Measurements from ENCODE around the gene LPAR1. TPM values are rescaled to one million over a fixed set of nuclear protein-coding genes. Genes with fewer than 3 reads are reported as not detected.
"Not testable (repeated sequence)": the region's sequence is repeated elsewhere in the genome, so short reads cannot be mapped to it uniquely, and the experiment has no call there.

LPAR1 gene, protein sequence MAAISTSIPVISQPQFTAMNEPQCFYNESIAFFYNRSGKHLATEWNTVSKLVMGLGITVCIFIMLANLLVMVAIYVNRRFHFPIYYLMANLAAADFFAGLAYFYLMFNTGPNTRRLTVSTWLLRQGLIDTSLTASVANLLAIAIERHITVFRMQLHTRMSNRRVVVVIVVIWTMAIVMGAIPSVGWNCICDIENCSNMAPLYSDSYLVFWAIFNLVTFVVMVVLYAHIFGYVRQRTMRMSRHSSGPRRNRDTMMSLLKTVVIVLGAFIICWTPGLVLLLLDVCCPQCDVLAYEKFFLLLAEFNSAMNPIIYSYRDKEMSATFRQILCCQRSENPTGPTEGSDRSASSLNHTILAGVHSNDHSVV
- total RNA-seq, result not detected

DNA sequence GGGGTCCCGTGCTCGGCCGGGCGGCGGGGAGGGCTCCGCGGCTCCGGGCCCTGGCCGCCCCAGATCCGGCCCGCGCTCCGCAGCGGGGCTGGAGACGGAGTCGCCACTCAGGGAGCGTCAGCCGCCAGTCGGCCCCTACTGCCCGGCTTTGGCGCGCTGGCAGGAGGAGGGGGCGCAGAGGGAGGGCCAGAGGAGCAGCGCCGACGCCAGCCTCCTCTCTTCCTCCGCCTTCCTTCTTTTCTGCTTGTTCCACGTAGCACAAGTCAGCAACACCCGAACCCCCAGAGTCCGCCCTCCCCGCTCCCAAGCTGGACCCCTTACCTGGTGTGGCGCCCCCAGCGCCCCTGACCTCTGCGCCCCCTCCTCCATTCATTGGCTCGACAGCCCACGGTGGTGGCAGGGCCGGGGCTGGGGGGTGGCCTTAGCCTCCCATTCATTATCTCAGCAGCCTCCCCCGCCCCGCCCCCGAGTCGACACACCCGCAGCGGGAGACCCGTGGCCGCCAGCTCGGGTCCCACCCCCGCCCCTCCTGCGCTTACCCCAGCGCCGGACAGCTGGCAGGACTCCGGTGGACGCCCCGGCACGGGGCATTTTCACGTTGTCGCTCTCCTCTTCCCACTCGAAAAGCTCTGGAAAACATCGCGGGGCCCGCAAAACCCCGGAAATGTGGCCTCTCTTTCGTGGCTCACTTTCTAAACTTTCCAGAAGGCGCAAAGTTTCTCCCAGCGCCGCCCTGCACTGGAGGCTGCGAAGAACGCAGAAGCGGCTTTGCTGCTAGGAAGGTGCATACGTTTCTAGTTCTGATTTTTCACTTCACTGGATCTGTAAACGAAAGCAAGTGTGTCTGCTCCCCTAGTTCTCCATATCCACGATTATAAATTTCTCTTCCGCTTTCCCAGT is at the start of gene LPAR1:
TSS of gene LPAR1 (minus strand) at position 140 of the 900 bp plus-strand sequence. CDS start 66,353 bp downstream, outside the sequence.
- ChIA-PET CTCF (no interaction called here), POLR2A (no interaction called here)

DNA sequence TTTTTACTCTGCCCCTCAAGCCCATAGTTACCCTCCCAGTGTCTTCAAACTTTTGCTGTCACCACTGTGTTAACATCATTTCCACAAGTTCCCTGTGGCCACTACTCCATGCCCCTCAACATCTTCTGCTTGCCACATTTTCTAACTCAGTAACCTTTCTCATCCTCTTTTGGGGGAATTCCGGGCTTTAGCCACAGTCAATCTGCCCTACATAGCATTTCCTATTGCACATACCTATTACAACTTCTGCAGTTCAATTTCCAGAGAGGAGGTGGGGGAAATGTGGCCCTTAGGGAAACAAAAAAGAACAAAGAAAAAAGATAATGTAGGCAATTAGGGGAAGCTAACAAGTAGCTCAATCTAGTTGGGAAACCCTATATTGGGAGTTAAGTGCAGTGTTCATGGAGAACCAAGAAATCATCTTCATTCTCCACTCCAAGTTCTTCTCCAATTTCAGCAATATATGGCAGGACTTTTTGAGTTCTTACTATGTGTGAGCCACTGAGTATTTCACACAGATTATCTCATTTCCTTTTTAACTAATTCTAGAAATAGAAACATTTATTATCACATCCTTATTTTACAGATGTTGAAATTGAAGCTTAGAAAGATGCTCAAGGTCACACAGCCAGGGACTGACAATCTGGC is 40.2 kb upstream of the LPAR1 start:
- ChIA-PET CTCF (no interaction called here), POLR2A (no interaction called here)

DNA sequence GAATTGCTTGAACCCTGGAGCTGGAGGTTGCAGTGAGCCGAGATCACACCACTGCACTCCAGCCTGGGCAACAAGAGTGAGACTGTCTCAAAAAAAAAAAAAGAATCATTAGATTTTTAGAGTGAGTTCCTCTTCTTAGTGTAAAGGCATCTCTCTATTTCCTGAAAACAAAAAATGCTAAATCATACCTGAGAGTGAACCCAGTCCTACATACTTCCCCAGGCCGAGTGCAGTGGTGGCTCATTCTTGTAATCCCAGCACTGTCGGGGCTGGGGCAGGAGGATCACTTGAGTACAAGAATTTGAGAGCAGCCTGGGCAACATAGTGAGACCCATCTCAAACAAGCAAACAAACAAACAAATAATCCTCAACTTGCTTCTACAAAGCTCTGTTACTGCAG is 38.2 kb upstream of the LPAR1 start:
- ChIA-PET CTCF (no interaction called here), POLR2A (no interaction called here)

DNA sequence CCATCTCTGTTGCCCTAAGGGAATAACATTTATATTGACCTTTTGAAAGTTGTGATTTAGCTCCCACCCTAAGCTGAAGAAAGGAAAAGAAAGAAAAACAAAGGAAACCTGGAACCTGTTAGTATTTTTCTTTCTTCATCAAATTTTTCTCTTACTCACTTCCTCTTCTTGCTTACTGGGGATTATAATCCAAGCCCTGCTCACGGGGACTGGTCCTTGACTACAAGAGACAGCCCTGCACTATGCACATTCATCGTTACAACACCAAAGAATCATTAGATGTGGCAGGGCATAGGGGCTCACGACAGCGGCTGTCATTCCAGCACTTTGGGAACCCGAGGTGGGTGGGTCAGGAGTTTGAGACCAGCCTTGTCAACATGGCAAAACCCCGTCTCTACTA is 37.8 kb upstream of the LPAR1 start:
- POLR2A ChIA-PET, result no interaction called here
- CTCF ChIA-PET, result no interaction called here

DNA sequence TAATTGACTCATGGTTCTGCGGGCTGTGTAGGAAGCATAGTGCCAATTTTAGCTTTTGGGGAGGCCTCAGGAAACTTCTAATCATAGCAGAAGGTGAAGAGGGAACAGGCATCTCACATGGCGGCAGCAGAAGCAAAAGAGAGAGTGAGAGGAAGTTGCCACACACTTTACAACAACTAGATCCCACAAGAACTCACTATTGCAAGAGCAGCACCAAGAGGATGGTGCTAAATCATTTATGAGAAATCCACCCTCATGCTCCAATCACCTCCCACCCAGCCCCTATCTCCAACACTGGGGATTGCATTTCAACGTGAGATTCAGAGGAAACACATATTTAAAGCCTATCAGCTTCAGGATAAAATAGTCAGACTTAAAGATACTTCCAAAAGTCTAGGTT is 36.1 kb upstream of the LPAR1 start:
- CTCF ChIA-PET, result no interaction called here
- POLR2A ChIA-PET, result no interaction called here

DNA sequence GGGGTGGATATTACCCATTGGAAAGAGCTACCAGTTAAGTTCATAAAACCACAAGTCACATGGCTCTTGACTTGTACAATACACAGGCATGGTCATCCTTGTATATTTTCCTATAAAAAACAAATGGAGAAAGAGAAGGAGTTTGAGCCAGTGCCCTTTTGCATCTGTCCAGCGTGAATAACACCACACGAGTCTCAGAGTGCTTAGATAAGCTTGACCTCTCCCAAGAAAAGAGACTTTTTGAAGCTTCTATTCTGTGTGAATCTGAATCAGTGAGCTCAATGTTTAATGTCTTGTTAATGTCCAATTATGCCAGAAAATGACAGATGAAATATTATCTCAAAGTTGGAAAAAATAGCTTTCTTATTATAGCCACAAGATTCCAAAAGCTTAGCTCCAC is 30.9 kb upstream of the LPAR1 start:
- POLR2A ChIA-PET, result no interaction called here
- CTCF ChIA-PET, result no interaction called here

DNA sequence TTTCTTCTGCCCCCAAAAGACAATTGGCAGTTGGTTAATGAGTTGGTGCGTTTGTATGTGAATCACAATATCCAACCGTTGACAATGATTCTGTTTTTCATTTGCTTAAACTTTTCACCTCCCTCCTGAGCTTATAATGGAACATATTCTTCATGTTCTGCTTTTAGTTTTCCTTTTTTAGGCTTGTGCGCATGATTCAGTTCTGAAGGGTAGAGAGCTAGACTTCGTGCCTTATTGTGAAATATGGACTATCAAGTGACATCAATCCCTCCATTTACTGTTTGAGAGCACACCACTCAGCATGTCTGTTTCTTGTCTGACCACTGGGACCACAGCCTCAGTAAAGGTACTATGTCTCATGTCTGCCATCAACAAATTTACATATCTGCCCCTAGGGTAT is 30.5 kb upstream of the LPAR1 start:
- ChIA-PET POLR2A (interaction anchor here (0.6 kb wide), 1 partner anchor 41 kb away, joined by 5 read pairs; no protein-coding TSS in a partner anchor), CTCF (no interaction called here)

DNA sequence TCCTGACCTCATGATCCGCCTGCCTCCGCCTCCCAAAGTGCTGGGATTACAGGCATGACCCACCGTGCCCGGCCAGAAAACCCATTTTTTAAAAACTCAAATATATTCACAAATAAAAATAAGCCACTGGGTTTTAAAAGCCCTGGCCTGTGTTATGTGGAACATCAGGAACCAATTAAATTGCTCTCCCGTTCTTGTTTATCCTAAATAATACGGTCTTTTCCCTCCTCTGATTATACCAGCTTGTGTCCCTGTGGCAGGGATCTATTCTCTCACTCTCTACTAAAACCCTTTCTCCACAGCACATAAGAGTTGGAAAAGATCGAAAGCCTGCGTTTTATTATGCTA is 30.1 kb upstream of the LPAR1 start:
- CTCF ChIA-PET, result no interaction called here
- POLR2A ChIA-PET, result interaction anchor here (0.6 kb wide), 1 partner anchor 41 kb away, joined by 5 read pairs; no protein-coding TSS in a partner anchor

DNA sequence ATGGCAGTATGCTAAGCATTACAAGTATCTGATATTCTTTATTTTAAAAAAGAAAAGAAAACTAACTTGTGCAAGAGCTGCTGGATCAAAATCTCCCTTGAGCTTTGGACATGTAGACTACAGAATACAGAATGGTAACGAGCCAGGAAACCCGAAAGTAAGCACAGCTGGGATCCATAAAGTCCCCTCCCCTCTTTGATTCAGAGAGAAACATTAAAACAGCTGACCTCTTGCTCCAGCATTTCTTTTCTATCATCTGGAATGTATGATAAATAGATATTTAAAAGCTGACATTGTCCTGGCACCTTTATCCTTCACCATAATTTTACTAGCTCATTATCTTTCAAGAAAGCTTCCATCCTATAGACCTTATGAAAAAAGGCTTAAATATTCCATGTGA is 28.2 kb upstream of the LPAR1 start:
- POLR2A ChIA-PET, result no interaction called here

DNA sequence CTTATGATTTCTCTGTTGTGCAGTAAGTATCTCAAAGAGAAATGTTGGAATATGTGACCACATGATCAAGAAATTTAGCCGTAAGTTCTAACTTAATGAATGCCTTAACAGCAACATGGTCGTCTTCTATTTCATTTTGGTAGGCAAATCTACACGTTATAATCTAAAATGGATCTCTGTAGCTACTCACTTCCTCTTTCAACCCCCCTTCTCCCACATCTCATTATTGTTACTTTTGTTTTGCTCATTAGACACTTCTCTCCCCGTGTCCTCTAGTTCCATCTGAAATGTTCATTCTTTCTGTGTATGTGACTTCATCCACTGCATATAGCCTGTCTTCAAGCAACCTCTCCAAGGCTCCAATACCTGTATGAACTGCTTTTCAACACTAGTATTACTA is 27.1 kb upstream of the LPAR1 start:
- CTCF ChIA-PET, result no interaction called here
- POLR2A ChIA-PET, result no interaction called here

More for the DNA sequence above, 28.2 kb upstream of the LPAR1 start:
- CTCF ChIA-PET, result no interaction called here

DNA sequence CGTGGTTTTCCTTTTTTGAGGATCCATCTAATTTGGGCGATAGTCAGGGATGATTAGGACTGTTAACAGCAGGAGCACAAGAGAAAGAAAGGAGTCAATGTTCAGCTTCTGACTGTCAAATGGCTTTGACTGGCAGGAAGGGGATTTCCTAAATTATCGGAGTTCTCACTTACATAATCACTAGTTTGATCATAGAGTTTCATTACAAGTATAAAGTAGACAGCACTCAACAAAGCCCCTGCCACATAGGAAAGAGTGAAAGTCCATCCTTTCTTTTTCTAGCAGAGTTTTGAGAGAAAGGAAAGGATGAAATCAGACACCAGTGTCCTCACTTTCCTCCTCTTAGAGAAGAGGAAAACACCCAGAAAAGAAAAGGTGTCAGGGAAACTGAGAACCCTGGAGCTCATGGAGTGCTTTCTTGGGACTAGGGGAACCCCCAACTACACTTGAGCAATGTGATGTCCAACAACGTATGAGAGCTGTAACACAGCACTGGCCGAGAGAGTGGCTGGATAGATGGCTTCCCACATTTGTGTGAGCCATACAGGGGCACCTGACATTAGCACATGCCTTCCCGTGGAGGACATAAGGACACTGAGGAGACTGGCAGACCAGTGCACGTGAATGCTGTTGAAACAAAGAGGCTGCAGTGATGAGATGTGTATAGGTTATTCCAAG is 26.0 kb upstream of the LPAR1 start:
- CTCF ChIA-PET, result no interaction called here
- POLR2A ChIA-PET, result no interaction called here

DNA sequence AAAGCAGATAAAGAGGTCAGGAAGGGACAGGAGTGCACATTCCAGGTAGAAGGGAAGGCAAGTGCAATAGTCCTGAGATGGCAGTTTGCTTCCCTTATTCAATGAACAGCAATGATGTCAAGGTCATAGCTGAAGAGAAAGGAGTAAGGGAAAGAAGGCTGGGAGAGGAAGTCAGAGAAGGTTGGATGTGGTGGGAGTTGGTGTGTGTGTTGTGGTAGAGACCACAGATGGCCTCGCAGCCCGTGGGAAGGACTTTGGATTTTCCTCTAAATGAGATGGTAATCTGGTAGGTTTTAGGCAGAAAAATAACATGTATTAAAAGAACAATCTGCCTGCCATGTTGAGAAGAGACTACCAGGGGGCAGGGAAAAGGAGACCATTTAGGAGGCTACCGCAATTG is 25.1 kb upstream of the LPAR1 start:
- POLR2A ChIA-PET, result no interaction called here

DNA sequence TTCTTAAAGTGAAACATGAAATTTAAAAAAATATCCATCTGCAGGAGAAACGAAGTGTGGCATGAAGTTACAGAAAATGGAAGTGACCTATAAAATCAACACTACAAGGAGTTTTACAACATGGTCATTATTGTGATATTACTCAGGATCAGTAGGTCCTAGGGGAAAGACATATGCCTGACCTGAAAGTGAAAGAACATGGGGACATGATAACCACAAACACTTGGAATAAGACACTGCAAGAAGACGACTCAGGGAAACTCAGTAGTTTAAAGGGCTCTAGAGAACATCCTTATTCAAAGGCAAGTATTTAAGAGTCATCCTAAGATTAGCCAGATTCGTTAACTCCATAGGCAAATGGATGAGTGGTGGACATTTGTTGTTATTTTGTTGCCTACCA is 19.9 kb upstream of the LPAR1 start:
- POLR2A ChIA-PET, result no interaction called here
- CTCF ChIA-PET, result no interaction called here

More for the DNA sequence above, 25.1 kb upstream of the LPAR1 start:
- CTCF ChIA-PET, result no interaction called here

DNA sequence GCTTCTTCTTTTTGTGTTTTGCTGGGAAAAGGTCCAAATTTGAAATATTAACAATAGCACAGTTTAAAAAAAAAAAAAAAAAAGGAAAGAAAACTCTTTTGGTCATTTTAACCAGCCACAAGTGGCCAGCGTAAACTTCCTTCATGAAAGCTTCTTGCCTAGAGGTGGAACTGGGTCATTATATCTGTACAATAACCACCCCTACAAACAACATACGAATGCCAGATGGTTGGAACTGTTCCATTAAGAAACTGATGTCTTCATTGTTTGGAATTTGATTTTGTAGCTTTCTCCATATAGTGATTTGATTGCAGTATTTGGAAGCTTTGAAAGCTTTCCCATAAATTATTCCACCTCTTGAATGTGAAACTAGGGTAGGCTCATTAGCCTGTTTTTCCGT is 18.3 kb upstream of the LPAR1 start:
- POLR2A ChIA-PET, result no interaction called here
- CTCF ChIA-PET, result no interaction called here

DNA sequence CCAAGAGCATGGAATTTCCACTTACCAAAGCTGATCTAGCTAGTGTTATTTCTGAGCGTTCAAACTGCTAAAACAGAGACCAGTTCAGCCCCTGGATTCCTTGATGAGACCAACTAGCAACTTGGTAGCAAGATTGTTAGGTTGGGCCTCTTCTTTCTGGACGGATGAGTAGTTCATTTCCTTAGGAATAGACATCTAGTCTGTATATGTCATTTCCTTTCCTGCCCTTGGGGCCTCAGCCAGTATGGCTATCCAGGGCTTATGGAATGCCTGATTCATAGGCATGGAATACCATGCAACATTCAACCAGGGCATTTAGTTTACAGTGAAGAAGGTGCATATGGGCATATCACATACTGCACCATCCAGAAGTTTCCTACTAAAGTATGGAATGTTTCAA is 14.5 kb upstream of the LPAR1 start:
- POLR2A ChIA-PET, result no interaction called here
- CTCF ChIA-PET, result no interaction called here

DNA sequence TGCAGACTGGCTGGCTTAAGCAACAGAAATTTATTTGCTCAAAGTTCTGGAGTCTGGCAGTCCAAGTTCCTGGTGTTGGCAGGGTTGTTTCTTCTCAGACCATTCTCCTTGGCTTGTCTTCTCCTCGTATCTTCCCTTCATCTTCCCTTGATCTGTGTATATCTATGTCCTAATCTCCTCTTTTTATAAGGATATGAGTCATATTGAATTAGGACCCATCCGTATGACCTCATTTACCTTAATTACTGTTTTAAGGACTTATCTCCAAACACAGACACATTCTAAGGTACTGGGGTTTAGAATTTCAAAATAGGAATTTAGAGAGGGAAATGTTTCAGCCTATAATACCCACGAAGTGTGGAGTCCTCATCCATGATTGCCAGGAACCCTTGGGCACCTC is 13.1 kb upstream of the LPAR1 start:
- ChIA-PET CTCF (interaction anchor here (0.6 kb wide), 1 partner anchor 1511 kb away, joined by 4 read pairs; no protein-coding TSS in a partner anchor), POLR2A (no interaction called here)

DNA sequence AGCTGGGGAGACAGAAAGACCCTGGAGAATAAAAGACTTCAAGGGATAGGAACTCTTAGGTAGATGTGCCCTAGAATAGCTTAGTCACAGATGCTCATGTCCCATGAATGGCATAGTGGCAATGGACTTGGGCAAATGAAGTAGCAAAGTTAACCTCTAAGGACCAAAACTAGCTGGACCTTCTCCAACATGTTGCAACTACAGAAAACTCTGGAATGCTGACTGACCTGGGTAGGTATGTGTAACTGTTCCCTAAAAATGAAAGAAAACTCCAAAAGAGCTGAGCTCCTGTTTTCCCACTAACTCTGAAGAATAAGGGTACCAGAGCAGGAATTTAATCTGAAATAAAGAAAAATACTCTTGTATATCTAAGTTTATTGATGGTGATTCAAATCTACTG is 12.5 kb upstream of the LPAR1 start:
- ChIA-PET CTCF (interaction anchor here (0.6 kb wide), 1 partner anchor 1510 kb away, joined by 4 read pairs; no protein-coding TSS in a partner anchor), POLR2A (no interaction called here)

DNA sequence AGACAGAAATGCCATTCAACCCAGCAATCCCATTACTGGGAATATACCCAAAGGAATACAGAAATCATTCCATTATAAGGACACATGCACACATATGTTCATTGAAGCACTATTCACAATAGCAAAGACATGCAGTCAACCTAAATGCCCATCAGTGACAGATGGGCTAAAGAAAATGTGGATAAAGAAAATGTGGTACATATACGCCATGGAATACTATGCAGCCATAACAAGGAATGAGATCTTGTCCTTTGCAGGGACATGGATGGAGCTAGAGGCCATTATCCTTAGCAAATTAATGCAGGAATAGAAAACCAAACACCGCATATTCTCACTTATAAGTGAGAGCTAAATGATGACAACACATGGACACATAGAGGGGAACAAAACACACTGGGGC is 9.0 kb upstream of the LPAR1 start:
- POLR2A ChIA-PET, CTCF ChIA-PET: not testable (repeated sequence)

DNA sequence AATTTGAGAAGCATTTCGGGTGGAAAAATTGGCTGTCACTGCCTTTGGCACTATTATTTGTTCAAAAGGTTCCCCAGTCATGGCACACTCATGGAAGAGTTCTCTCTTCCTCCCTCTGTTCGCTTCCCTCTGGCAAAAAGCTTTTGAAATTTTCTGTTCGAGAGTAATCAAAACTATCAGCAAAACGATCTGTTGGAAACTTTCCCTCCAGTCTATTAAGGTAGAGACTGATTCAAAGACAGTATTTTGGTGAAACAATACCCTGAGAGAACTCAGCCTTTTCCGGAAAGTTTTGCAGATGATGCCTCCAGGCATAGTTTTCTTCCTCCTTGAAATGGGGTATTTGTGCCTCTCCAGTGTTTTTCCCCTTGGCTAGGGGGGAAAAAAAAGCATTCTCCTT is 3.6 kb upstream of the LPAR1 start:
- POLR2A ChIA-PET, result no interaction called here
- CTCF ChIA-PET, result no interaction called here

DNA sequence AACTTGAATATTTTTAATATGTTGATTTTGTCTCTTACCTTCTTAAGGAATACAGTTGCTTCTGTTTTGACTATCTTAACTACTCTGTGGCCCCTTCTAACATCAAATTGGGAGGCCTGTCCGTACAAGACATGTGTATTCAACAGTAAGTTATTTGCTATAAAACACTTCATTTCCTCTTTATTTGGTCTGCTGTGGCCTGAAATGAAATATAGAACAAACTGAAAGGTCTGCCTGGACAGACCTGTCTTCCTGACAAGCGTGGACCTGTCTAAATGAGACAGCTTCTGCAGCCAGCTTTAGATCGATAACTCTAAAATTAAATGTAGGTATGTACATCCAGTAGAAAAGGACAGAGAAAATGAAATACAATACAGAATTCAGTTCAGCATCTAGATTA is 2.2 kb upstream of the LPAR1 start:
- ChIA-PET CTCF (no interaction called here), POLR2A (no interaction called here)
